NT2/D1 (cell line): ENCODE measurements around the gene KLHL3.

Experiments used
- SUZ12 ChIP-seq: IDR thresholded peaks from 2 replicates; pipeline ENCODE4 v1.6.1; 2011; ENCODE audit not compliant: insufficient read length, insufficient read depth; ENCODE audit errors: extremely low read depth
- YY1 ChIP-seq: IDR thresholded peaks from 2 replicates; pipeline ENCODE4 v1.6.1; 2011; ENCODE audit not compliant: insufficient read length, insufficient read depth
- ZNF274 ChIP-seq: IDR thresholded peaks from 2 replicates; pipeline ENCODE4 v1.6.1; 2011; ENCODE audit warnings: mild to moderate bottlenecking, low read depth, low read length

GRCh38 chr5:137761566-137761965 is 25.7 kb upstream of the KLHL3 start:
- TF ChIP-seq YY1 = no peak
- TF ChIP-seq ZNF274 = no peak
- TF ChIP-seq SUZ12 = no peak
